NCI-H1694 treated with DMSO at 0.1 percent for 48 hours (cell line): ENCODE results near the gene VPREB1.
"Not testable (repeated sequence)": the region's sequence is repeated elsewhere in the genome, so short reads cannot be mapped to it uniquely, and the experiment has no call there.

Source experiments
- DNase-seq: peaks from one replicate; lab custom pipeline; 2025; lab: John Stamatoyannopoulos, UW

VPREB1 gene

DNA sequence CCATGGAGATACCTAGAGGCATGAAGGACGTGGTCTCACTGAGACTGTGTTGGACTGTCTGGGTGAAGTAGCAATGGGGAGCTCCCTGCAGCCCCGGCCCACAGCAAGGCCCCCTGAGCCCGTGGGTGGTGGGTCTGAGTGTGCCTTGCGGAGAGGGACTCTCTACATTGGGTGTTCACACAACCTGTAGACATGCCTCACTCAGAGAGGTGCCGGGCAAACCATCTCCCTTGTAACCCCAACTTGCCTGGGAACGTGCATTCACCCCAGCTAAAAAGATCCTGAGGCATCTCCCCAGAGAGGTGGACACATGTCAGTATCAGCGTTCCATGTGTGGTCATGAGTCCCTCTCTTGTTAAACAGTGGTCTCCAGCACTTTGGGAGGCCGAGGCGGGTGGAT lies 2.1 kb downstream of the VPREB1 start:
- DNase-seq, result no peak

DNA sequence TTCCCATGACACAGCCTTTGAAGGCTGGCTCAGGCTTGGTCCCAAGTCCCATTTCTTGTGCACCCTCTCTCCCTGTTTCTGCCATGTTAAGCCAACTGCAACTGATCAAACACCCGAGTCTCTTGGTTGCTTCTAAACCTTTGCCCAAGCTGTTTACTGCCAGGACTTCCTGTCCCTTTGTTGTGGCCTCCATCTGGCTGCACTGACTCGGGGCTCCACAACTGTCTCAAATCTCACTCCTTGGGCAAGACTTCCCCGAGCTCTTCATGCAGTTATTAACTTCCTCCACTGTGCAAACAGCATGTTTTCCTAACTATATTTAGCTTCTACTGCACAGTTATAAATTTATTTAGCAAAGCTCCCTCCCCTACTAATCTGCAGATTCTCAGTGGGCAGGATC lies 4.3 kb downstream of the VPREB1 start:
- DNase-seq, result no peak

DNA sequence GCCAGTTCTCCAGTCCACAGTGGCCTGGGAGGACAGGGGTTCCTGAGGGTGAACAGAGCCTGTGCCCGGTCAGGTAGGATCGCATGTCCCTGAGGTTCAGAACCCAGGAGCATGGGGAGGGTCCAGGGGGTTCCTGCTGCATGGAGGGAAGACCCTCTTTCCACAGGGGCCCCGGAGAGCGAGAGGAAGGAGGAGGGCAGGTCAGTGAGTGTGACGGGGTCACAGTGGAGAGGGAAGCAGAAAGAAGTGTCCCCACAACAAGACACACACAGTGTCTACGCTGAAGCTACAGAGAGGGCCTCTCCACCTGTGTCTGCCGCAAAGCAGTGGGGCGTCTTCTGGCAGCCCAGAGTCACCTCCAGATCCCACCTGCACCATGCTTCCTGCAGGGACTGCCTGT lies 6.1 kb downstream of the VPREB1 start:
- not testable (repeated sequence) for DNase-seq

DNA sequence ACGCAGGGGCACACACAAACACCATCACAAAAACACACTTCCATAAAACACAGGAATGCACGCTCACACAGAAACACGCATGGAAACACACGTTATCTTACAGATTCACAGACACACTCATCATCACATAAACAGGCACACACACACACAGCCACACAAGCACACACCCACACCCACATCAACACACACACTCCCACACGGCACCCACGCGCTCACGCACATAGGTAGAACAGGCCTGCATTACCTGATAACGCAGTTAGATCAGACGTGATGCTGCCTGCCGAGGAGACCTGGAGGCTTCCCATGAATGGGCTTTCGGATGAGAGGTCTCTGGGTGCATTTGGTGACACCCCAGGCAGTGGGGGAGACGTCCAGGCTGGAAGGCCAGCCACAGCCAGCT lies 11.5 kb downstream of the VPREB1 start:
- not testable (repeated sequence) for DNase-seq

DNA sequence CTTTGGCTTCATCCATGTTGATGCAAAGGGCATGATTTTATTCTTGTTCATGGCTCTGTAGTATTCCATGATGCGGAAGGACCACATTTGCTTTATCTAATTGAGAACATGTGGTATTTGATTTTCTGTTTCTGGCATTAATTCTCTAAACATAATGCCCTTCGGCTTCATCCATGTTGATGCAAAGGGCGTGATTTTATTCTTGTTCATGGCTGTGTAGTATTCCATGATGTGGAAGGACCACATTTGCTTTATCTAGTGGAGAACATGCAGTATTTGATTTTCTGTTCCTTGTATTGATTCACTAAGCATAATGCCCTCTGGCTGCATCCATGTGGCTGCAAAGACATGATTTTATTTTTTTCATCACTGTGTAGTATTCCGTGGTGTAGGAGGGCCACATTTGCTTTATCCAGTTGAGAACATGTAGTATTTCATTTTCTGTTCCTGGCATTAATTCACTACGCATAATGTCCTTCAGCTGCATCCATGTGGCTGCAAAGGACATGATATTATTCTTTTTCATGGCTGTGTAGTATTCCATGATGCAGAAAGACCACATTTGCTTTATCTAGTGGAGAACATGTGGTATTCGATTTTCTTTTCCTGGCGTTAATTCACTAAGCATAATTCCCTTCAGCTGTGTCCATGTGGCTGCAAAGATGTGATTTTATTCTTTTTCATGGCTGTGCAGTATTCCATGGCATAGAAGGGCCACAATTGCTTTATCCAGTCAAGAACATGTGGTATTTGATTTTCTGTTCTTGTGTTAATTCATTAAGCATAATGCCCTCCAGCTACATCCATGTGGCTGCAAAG lies 14.2 kb downstream of the VPREB1 start:
- DNase-seq, result not testable (repeated sequence)

DNA sequence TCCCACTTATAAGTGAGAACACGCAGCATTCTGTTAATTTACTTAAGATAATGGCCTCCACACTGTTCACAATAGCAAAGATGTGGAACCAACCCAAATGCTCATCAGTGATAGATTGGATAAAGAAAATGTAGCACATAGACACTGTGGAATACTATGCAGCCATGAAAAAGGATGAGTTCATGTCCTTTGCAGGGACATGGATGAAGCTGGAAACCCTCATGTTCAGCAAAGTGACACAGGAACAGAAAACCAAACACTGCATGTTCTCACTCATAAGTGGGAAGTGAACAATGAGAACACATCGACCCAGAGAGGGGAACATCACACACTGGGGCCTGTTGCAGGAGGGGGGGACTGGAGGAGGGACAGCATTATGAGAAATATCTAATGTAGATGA lies 15.6 kb downstream of the VPREB1 start:
- not testable (repeated sequence) for DNase-seq

DNA sequence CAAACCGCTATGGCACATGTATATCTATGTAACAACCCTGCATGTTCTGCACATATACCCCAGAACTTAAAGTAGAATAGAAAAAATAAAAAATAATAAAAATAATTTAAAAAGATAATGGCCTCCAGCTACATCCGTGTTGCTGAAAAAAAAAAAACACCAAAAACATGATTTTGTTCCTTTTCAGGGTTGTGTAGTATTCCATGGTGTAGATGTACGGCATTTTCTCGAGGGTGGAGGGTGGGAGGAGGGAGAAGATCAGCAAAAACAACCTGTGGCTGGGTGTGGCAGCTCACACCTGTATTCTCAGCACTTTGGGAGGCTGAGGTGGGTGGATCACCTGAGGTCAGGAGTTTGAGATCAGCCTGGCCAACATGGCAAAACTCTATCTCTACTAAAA lies 16.0 kb downstream of the VPREB1 start:
- DNase-seq, result not testable (repeated sequence)

DNA sequence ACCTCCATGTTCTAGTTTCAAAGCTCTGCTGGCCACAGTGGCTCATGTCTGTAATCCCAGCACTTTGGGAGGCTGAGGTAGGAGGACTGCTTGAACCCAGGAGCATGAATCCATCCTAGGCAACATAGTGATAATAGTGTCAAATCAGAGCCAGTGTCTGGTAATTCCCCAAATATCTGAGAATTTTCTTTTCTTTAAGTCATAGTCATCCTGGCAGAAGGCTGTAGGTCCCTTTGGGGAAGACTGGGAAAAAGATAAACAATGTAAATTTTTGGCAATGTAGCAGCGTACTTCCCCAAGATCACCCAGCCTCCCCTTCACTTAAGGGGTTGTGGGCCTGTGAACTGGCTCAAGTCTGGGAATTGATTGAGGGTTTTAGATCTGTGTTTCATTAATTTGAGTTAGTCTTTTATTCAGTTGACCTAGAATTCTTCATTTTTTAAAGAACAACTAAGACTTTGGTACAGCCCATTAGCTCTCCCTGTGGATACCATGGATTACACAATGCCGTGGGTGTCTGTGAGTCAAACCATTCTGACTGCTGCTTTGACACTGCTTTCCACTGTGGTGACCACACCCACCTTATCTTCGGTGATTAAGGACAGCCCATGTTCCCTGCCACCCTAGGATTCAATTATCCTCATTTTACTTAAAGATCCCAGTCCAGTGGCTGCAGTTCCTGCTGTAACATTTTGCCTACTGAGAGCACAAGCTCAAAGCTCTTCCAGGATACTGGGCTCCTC lies 17.9 kb downstream of the VPREB1 start:
- not testable (repeated sequence) for DNase-seq

DNA sequence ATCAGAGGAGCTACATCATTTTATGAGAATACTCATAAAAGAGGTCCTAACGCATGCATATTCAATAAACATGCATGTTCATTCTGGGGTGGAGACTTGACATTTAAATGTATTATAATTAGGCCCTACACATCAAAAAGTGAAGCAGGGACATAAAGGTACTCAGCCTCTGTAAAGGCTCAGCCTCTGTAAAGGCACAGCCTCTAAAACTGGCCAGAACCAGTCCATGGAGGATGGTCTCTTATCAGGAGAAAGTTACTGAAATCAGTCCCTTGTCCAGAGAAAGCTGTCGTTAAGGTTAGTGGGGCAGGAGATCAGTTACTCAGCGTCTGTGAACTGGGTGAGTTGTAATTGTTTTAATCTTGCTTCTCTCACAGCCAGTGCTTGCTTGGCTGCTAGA lies 19.2 kb downstream of the VPREB1 start:
- DNase-seq, result not testable (repeated sequence)

DNA sequence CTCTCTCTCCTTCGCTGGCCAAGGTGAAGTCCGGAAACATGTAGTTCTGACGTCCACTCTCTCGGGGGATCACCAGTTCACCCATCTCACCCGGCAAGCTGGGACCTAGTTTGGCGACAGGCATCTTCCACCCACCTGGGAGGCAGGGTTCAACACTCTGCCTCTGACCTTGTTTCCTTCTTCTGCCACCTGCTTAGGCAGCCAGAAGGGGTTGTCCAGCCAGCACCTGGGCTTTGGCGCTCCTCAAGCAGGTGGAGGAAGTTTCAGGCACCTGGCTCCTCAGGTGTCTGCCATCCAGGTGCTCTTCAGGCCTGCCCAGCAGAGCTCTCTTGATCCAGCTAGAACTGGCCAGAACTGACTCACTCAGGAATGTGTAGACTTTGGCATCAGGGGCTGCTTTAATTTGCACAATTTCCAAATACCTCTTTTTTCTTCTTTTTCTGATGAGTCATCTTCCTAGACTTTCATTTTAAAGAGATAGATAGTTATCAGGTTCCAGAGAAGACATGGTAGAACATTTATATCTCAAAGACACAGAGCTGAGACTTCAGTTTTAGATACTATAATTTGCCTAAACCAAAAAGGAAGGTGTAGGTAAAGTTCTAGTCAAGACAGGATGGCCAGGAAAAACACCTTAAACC lies 25.6 kb downstream of the VPREB1 start:
- not testable (repeated sequence) for DNase-seq

DNA sequence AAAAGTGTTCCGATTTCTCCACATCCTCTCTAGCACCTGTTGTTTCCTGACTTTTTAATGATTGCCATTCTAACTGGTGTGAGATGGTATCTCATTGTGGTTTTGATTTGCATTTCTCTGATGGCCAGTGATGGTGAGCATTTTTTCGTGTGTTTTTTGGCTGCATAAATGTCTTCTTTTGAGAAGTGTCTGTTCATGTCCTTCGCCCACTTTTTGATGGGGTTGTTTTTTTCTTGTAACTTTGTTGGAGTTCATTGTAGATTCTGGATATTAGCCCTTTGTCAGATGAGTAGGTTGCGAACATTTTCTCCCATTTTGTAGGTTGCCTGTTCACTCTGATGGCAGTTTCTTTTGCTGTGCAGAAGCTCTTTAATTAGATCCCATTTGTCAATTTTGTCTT lies 32.8 kb downstream of the VPREB1 start:
- not testable (repeated sequence) for DNase-seq

DNA sequence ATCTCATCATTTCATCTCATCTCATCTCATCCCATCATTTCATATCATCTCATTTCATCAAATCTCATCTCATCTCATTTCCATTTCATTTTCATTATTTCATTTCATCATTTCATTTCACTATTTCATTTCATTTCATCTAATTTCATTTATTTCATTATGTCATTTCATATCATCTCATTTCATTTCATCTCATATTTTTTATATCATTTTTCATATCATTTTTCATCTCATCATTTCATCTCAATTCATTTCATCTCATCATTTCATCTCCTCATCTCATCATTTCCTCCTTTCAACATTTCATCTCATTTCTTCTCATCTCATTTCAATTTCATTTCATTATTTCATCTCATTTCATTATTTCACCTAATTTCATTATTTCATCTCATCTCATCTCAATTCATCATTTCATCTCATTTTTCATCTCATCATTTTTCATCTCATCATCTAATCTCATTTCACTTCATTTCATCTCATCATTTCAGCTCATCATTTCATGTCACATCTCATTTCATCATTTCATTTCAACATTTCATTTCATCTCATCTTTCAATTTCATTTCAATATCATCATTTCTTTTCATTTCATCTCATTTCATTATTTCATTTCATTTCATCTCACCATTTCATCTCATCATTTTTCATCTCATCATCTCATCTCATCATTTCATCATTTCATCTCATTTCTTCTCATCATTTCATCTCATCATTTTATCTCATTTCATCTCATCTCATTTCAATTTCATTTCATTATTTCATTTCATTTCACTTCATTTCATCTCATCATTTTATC lies 40.6 kb downstream of the VPREB1 start:
- DNase-seq, result not testable (repeated sequence)

DNA sequence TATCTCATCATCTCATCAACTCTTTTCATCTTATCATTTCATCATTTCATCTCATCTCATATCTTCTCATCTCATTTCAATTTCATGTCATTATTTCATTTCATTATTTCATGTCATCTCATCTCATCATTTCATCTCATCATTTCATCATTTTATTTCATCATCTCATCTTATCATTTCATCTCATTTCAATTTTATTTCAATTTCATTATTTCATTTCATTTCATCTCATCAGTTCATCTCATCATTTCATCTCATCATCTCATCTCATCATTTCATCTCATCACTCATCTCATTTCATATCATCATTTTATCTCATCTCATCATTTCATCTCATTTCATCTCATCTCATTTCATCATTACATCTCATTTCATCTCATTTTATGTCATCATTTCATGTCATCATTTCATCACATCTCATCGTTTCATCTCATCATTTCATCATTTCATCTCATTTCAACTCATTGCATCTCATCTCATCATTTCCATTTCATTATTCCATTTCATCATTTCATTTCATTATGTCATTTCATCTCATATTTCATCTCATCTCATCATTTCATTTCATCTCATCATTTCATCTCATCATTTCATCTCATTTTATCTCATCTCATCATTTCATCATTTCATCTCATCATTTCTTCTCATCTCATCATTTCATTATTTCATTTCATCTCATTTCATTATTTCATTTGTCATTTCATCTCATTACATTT lies 42.0 kb downstream of the VPREB1 start:
- not testable (repeated sequence) for DNase-seq

DNA sequence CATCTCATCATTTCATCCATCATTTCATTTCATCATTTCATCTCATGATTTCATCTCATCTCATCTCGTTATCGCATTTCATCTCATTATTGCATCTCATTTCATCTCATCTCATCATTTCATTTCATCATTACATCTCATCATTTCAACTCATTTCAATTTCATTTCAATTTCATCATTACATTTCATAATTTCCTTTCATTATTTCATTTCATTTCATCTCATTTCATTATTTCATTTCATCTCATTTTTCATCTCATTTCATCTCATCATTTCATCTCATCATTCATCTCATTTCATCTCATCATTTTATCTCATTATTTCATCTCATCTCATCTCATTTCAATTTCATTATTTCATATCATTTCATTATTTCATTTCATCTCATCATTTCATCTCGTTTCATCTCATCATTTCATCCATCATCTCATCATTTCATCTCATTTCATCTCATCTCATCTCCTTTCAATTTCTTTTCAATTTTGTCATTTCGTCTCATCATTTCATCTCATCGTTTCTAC lies 42.6 kb downstream of the VPREB1 start:
- not testable (repeated sequence) for DNase-seq

DNA sequence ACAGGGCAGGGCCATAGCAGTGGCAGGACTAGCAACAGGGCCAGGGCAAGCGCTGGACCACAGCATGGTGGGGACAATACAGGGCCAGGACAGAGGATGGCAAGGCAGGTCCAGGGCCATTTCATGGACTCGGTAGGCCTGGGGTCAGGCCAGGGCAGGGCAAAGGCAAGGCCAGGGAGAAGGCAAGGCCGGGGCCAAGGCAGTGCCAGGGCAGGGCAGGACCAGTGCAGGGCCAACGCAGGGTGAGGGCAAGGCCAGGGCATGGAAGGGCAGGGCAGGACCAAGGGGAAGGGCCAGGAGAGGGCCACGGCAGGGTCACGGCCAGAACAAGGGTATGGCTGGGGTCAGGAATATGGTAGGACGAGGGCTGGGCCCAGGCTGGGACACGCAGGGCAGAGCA lies 45.1 kb downstream of the VPREB1 start:
- not testable (repeated sequence) for DNase-seq

DNA sequence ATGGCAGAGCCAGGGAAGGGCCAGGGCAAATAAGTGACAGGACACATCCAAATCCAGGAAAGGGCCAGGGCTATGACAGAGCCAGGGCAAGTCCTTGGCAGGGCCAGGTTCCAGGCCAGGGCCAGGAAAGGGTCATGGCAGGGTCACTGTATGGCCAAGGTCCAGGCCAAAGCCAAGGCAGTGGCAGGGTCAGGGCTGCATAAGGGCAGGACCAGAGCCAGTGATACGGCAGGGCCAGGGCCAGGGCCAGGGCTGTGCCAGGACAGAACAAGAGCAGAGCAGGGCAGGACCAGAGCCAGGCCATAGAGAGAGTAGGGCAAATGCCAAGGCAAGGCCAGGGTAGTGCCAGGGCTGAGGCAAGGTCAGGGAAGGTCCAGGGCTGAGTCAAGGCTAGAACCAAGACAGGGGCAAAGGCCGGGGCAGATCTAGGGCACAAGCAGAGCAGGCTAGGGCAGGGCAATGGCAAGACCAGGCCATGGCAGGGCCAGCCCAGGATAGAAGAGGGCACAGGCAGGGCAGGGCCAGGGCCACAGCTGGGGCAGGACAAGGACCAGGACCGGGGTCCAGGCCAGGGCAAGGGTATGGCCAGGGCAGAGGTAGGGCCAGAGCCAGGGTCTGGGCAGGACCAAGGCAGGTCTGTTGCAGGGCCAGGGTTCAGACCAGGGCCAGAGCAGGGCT lies 46.7 kb downstream of the VPREB1 start:
- not testable (repeated sequence) for DNase-seq

DNA sequence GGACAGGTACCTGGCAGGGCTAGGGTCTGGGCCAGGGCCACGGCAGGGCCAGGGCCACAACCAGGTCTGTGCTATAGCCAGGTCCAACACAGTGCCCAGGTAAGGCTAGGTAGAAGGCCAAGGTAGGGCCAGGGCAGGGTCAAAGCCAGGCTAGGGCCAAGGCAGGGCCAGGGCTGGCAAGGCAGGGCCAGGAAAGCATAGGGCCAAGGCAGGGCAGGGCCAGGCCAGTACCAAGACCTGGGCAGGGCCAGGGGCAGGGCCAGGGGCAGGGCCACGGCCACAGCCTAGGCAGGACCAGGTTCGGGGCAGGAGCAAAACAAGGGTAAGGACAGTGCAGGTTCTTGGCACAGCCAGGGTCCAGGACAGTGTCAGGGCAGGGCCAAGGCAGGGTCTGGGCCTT lies 48.1 kb downstream of the VPREB1 start:
- DNase-seq, result not testable (repeated sequence)

DNA sequence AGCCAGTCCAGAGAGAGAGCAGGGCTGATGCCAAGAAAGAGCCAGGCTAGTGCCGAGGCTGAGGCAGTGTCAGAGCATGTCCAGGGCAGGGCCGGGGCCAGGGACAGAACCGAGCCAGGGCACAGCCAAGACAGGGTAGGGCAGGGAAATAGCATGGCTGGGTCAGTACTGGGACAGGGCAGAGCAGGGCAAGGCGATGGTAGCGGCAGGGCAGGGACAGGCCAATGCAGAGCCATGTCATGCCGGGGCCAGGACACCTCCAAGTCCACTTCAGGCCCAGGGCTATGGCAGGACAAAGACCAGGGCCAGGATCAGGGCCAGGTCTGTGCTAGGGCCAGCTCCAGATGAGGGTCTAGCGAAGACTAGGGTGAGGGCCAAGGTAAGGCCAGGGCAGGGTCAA lies 48.9 kb downstream of the VPREB1 start:
- not testable (repeated sequence) for DNase-seq

DNA sequence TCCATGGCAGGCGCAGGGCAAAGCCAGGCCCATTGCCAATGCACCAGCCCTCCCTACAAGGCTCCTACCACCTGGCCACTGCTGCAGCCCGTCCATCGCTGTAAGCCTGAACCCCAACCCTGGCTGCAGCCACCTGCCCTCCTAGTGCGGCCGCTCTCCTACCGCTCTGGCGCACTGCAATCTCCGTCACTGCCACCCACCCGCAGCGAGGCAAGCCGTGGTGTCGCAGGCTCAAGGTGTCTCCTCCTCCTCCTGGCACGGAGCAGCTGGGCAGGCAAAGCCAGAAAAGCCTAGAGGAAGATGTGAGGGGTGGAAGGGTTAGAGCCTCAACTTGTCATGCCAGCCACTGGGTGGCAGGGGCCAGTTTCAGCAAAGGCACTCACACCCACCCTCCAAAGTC lies 50.1 kb downstream of the VPREB1 start:
- DNase-seq, result not testable (repeated sequence)
